Neural progenitor cell (in vitro differentiated cells): ENCODE measurements around the gene ARHGEF38. TPM values are rescaled to one million over a fixed set of nuclear protein-coding genes. Genes with fewer than 3 reads are reported as not detected.
"Not testable (repeated sequence)": the region's sequence is repeated elsewhere in the genome, so short reads cannot be mapped to it uniquely, and the experiment has no call there.

Source experiments
- DNase-seq: peaks from one replicate; pipeline ENCODE4 v3.0.0-alpha.2; 2016; ENCODE audit warnings: low spot score
- H2AFZ ChIP-seq: fragments of 200-600 bp; sonication (generic); replicated peaks from 2 replicates; pipeline ENCODE4 v1.6.1; 2016; ENCODE audit warnings: antibody characterized with exemption
- H3F3A ChIP-seq: fragments of 200-600 bp; sonication (generic); 2 replicates; pipeline ENCODE4 v1.6.1; 2016; ENCODE audit warnings: antibody characterized with exemption, low read depth
- H3K27ac ChIP-seq: fragments of 200-600 bp; sonication (generic); 2 replicates; pipeline ENCODE4 v1.5.1; 2016; ENCODE audit warnings: mild to moderate bottlenecking
- H3K27me3 ChIP-seq: fragments of 200-600 bp; sonication (generic); 2 replicates; pipeline ENCODE4 v1.6.1; 2016; ENCODE audit warnings: mild to moderate bottlenecking, moderate library complexity
- H3K36me3 ChIP-seq: fragments of 200-600 bp; sonication (generic); 2 replicates; pipeline ENCODE4 v1.5.1; 2016
- H3K4me1 ChIP-seq: fragments of 200-600 bp; sonication (generic); 2 replicates; pipeline ENCODE4 v1.6.1; 2016; ENCODE audit warnings: mixed run types
- H3K4me2 ChIP-seq: fragments of 200-600 bp; sonication (generic); 2 replicates; pipeline ENCODE4 v1.6.1; 2016
- H3K4me3 ChIP-seq: fragments of 200-600 bp; sonication (generic); 2 replicates; pipeline ENCODE4 v1.5.1; 2016
- H3K79me2 ChIP-seq: fragments of 200-600 bp; sonication (generic); 2 replicates; pipeline ENCODE4 v1.6.1; 2016; ENCODE audit warnings: low read depth
- H3K9ac ChIP-seq: fragments of 200-600 bp; sonication (generic); 2 replicates; pipeline ENCODE4 v1.6.1; 2016
- H3K9me3 ChIP-seq: fragments of 200-600 bp; sonication (generic); 2 replicates; pipeline ENCODE4 v1.5.1; 2016; ENCODE audit warnings: low read depth
- H4K20me1 ChIP-seq: fragments of 200-600 bp; sonication (generic); 2 replicates; pipeline ENCODE4 v1.6.1; 2016; ENCODE audit warnings: low read depth
- H3K27ac Mint-ChIP-seq: 3 replicates; pipeline ENCODE4 v1.8.0; 2021; ENCODE audit warnings: mixed read lengths
- H3K27me3 Mint-ChIP-seq: 2 replicates; pipeline ENCODE4 v1.8.0; 2022; ENCODE audit warnings: low read depth, mild to moderate bottlenecking, inconsistent platforms, moderate library complexity, mixed read lengths; ENCODE audit not compliant: insufficient read depth
- H3K36me3 Mint-ChIP-seq: 3 replicates; pipeline ENCODE4 v1.8.0; 2021; ENCODE audit warnings: mixed read lengths
- H3K4me1 Mint-ChIP-seq: 3 replicates; pipeline ENCODE4 v1.8.0; 2021; ENCODE audit warnings: mixed read lengths
- H3K4me3 Mint-ChIP-seq: 3 replicates; pipeline ENCODE4 v1.8.0; 2021; ENCODE audit warnings: mild to moderate bottlenecking, moderate library complexity, mixed read lengths
- H3K9me3 Mint-ChIP-seq: 3 replicates; pipeline ENCODE4 v1.8.0; 2020; ENCODE audit warnings: mixed read lengths
- EZH2 ChIP-seq: fragments of 200-600 bp; sonication (generic); IDR thresholded peaks from 2 replicates; pipeline ENCODE4 v1.6.1; 2017; ENCODE audit warnings: antibody characterized with exemption, mild to moderate bottlenecking, moderate library complexity
- EZH2phosphoT487 ChIP-seq: fragments of 200-600 bp; sonication (generic); IDR thresholded peaks from 2 replicates; pipeline ENCODE4 v1.6.1; 2017; ENCODE audit warnings: antibody characterized with exemption
- total RNA-seq: library from RNA; depleted of rRNA; stranded (reverse); fragments of >200 nt; gene quantifications from 2 replicates; pipeline ENCODE4 v1.2.3, GENCODE V29; 2015; ENCODE audit warnings: low replicate concordance
- TF ChIP-seq, protein P1 (sequence below): fragments of 200-600 bp; sonication (generic); IDR thresholded peaks from 2 replicates; pipeline ENCODE4 v1.5.1; 2017; ENCODE audit warnings: antibody characterized with exemption, mild to moderate bottlenecking

Gene ARHGEF38
- total RNA-seq, 1 donor from 2014 or later: 0.28 TPM

- Mint-ChIP-seq H3K27ac (no peak overlapping the region), H3K27me3 (no peaks in the 10 kb centered on the region), H3K9me3 (no peaks in the 10 kb centered on the region), H3K36me3 (peaks cover 14% of the 10 kb centered on the region), H3K4me3 (no peak overlapping the region), H3K4me1 (no peaks in the 10 kb centered on the region)
- Histone ChIP-seq H3K27me3 (no peaks in the 10 kb centered on the region), H3K27ac (no peak overlapping the region), H3K4me1 (no peaks in the 10 kb centered on the region), H3K79me2 (no peaks in the 10 kb centered on the region), H3K9me3 (no peaks in the 10 kb centered on the region), H3K36me3 (peaks cover 14% of the 10 kb centered on the region), H3K4me3 (no peak overlapping the region), H3K9ac (no peak overlapping the region), H2AFZ (no peak overlapping the region), H4K20me1 (no peaks in the 10 kb centered on the region), H3K4me2 (no peak overlapping the region), H3F3A (no peaks in the 10 kb centered on the region)
- no peak for DNase-seq
- TF ChIP-seq, protein P1, sequence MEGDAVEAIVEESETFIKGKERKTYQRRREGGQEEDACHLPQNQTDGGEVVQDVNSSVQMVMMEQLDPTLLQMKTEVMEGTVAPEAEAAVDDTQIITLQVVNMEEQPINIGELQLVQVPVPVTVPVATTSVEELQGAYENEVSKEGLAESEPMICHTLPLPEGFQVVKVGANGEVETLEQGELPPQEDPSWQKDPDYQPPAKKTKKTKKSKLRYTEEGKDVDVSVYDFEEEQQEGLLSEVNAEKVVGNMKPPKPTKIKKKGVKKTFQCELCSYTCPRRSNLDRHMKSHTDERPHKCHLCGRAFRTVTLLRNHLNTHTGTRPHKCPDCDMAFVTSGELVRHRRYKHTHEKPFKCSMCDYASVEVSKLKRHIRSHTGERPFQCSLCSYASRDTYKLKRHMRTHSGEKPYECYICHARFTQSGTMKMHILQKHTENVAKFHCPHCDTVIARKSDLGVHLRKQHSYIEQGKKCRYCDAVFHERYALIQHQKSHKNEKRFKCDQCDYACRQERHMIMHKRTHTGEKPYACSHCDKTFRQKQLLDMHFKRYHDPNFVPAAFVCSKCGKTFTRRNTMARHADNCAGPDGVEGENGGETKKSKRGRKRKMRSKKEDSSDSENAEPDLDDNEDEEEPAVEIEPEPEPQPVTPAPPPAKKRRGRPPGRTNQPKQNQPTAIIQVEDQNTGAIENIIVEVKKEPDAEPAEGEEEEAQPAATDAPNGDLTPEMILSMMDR: no peak
- no peak for TF ChIP-seq EZH2
- no peak for TF ChIP-seq EZH2phosphoT487
Measured at GRCh38 chr4:105686571-105686970, 134.2 kb downstream of the ARHGEF38 start.

DNA sequence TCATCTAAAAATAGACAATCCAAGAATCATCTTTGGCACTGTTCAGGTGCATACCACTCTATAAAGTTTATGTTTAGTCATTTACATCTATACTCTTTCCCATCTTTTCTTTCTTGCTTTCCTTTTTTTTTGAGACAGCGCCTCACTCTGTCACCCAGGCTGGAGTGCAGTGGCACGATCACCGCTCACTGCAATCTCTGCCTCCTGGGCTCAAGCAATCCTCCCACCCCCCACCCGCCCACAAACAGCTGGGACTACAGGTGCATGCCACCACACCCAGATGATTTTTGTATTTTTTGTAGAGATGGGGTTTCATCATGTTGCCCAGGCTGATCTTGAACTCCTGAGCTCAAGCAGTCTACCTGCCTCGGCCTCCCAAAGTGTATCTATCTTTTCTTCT, 142.4 kb downstream of the ARHGEF38 start:
- not testable (repeated sequence) for H3K27ac ChIP-seq, H2AFZ ChIP-seq, H3K4me3 ChIP-seq, H3K9me3 ChIP-seq, H4K20me1 ChIP-seq, H3K27me3 Mint-ChIP-seq, H3F3A ChIP-seq, H3K4me1 Mint-ChIP-seq, H3K27ac Mint-ChIP-seq, H3K79me2 ChIP-seq, H3K27me3 ChIP-seq, H3K9ac ChIP-seq, DNase-seq, H3K9me3 Mint-ChIP-seq, H3K4me3 Mint-ChIP-seq, H3K4me2 ChIP-seq, H3K4me1 ChIP-seq
- peaks cover 13% of the 10 kb centered on the region for H3K36me3 ChIP-seq
- peaks cover 12% of the 10 kb centered on the region for H3K36me3 Mint-ChIP-seq

- H3K4me1 ChIP-seq, H4K20me1 ChIP-seq, H3K9me3 Mint-ChIP-seq, H3K9ac ChIP-seq, H3K4me2 ChIP-seq, H3K4me3 Mint-ChIP-seq, DNase-seq, H3K79me2 ChIP-seq, H3K4me1 Mint-ChIP-seq, H3K27ac Mint-ChIP-seq, H3F3A ChIP-seq, H3K27me3 ChIP-seq, H3K9me3 ChIP-seq, H3K27me3 Mint-ChIP-seq, H3K27ac ChIP-seq, H3K4me3 ChIP-seq, H3K36me3 ChIP-seq, H2AFZ ChIP-seq: not testable (repeated sequence)
- peaks cover 12% of the 10 kb centered on the region for H3K36me3 Mint-ChIP-seq
Measured at GRCh38 chr4:105695832-105696231, 143.4 kb downstream of the ARHGEF38 start.

DNA sequence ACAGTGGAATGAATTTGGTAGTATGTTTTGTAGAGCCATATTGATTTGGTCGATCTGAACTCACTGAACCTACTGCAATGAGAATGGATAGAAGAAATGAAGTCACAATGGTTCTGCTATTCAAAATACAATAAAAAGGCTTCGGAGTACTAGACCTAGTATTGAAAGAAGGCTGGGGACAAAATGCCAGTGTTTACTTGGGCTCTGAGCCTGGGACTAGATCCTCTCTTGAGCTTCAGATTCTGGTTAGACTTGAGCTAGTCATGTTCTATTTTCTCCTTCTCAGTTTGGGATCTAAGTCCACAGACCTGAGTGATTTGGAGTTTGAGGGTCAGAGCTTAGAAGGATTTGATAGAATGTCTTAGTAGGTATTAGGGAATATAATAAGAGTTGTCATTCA, 146.2 kb downstream of the ARHGEF38 start:
- Mint-ChIP-seq H3K36me3 (peaks cover 9% of the 10 kb centered on the region), H3K4me3 (no peak overlapping the region), H3K4me1 (no peaks in the 10 kb centered on the region), H3K9me3 (no peaks in the 10 kb centered on the region), H3K27ac (no peak overlapping the region), H3K27me3 (peaks cover 2% of the 10 kb centered on the region)
- no peak overlapping the region for H3K27ac ChIP-seq
- H3K79me2 ChIP-seq: peaks cover 6% of the 10 kb centered on the region
- no peak overlapping the region for H3K9ac ChIP-seq
- H3K4me2 ChIP-seq: no peak overlapping the region
- H4K20me1 ChIP-seq: no peaks in the 10 kb centered on the region
- TF ChIP-seq, protein P1: no peak
- TF ChIP-seq EZH2 (no peak), EZH2phosphoT487 (no peak)
- no peaks in the 10 kb centered on the region for H3K4me1 ChIP-seq
- H3F3A ChIP-seq: no peaks in the 10 kb centered on the region
- no peak overlapping the region for H2AFZ ChIP-seq
- no peak overlapping the region for H3K4me3 ChIP-seq
- no peaks in the 10 kb centered on the region for H3K9me3 ChIP-seq
- H3K27me3 ChIP-seq: no peaks in the 10 kb centered on the region
- DNase-seq: no peak
- H3K36me3 ChIP-seq: no peaks in the 10 kb centered on the region
